PC-3 (cell line): ENCODE results near the gene PELI2. TPM values are rescaled to one million over a fixed set of nuclear protein-coding genes. Genes with fewer than 3 reads are reported as not detected.

Experiments used
- ATAC-seq: fragments of 200-7000 bp; cut with Tn5 transposase; 2 replicates; pipeline ENCODE4 v1.9.1; 2020; ENCODE audit warnings: mild to moderate bottlenecking, moderate library complexity
- BruUV-seq: library from RNA; stranded (reverse); fragments of 400-500 nt; replicated peaks from 2 replicates; lab custom pipeline; 2021; lab: Mats Ljungman, UMichigan
- CTCF ChIA-PET: fragments of 300-600 bp; sonication (Branson Sonifier 250); formaldehyde crosslinking; loops from one replicate; lab custom pipeline; 2022; ENCODE audit warnings: antibody characterized with exemption; lab: Charles Lee
- POLR2A ChIA-PET: fragments of 300-600 bp; sonication (Branson Sonifier 250); formaldehyde crosslinking; loops from one replicate; lab custom pipeline; 2022; ENCODE audit warnings: antibody characterized with exemption; ENCODE audit not compliant: unreplicated experiment; lab: Charles Lee
- DNase-seq: peaks from one replicate; pipeline ENCODE4 v3.0.0-alpha.2; 2015
- H2AFZ ChIP-seq: fragments of 300-600 bp; sonication (generic); 2 replicates; pipeline ENCODE4 v1.6.0; 2016; ENCODE audit warnings: antibody characterized with exemption, low read length
- H3F3A ChIP-seq: fragments of 300-600 bp; sonication (generic); one replicate; pipeline ENCODE4 v1.6.0; 2017; ENCODE audit warnings: antibody characterized with exemption, low read length, control low read depth, mild to moderate bottlenecking; ENCODE audit not compliant: unreplicated experiment
- H3K27ac ChIP-seq: fragments of 300-600 bp; sonication (generic); 2 replicates; pipeline ENCODE4 v1.5.1; 2016; ENCODE audit warnings: mild to moderate bottlenecking, low read length
- H3K27me3 ChIP-seq: fragments of 300-600 bp; sonication (generic); 2 replicates; pipeline ENCODE4 v1.6.1; 2016; ENCODE audit warnings: low read length, mixed read lengths
- H3K36me3 ChIP-seq: fragments of 300-600 bp; sonication (generic); 2 replicates; pipeline ENCODE4 v1.6.1; 2016; ENCODE audit warnings: low read depth, mixed run types, low read length, mixed read lengths
- H3K4me1 ChIP-seq: fragments of 300-600 bp; sonication (generic); 2 replicates; pipeline ENCODE4 v1.5.1; 2016; ENCODE audit warnings: low read length; ENCODE audit not compliant: insufficient read depth
- H3K4me2 ChIP-seq: fragments of 300-600 bp; sonication (generic); 2 replicates; pipeline ENCODE4 v1.6.0; 2016; ENCODE audit warnings: low read length
- H3K4me3 ChIP-seq: fragments of 300-600 bp; sonication (generic); 2 replicates; pipeline ENCODE4 v1.5.1; 2016; ENCODE audit warnings: mild to moderate bottlenecking, low read length, mixed read lengths
- H3K79me2 ChIP-seq: fragments of 300-600 bp; sonication (generic); 2 replicates; pipeline ENCODE4 v1.6.1; 2017; ENCODE audit warnings: low read length, mixed read lengths
- H3K9ac ChIP-seq: fragments of 300-600 bp; sonication (generic); 2 replicates; pipeline ENCODE4 v1.6.0; 2016; ENCODE audit warnings: mild to moderate bottlenecking, low read length
- H3K9me2 ChIP-seq: fragments of 300-600 bp; sonication (generic); replicated peaks from 2 replicates; pipeline ENCODE4 v1.6.1; 2016; ENCODE audit warnings: mixed run types, low read length, mixed read lengths
- H3K9me3 ChIP-seq: fragments of 300-600 bp; sonication (generic); 2 replicates; pipeline ENCODE4 v1.6.1; 2016; ENCODE audit warnings: low read length, mixed read lengths
- H4K20me1 ChIP-seq: fragments of 300-600 bp; sonication (generic); 2 replicates; pipeline ENCODE4 v1.6.1; 2016; ENCODE audit warnings: low read length, mixed read lengths
- EZH2 ChIP-seq: fragments of 300-600 bp; sonication (generic); IDR thresholded peaks from one replicate; pipeline ENCODE4 v1.6.1; 2017; ENCODE audit warnings: antibody characterized with exemption, mild to moderate bottlenecking, low read length; ENCODE audit not compliant: unreplicated experiment
- EZH2phosphoT487 ChIP-seq: fragments of 300-600 bp; sonication (generic); IDR thresholded peaks from 2 replicates; pipeline ENCODE4 v1.6.1; 2018; ENCODE audit warnings: mild to moderate bottlenecking, antibody characterized with exemption, low read length, borderline replicate concordance
- intact Hi-C: fragments of 100-400 bp; cut with micrococcal nuclease; formaldehyde crosslinking; loops from 2 replicates; pipeline ENCODE4 v1.9.0; 2023
- total RNA-seq: library from RNA; depleted of rRNA; stranded (reverse); fragments of >200 nt; gene quantifications from 2 replicates; pipeline ENCODE4 v1.2.3, GENCODE V29; 2014
- TF ChIP-seq, protein P1 (sequence below): fragments of 300-600 bp; sonication (generic); conservative IDR thresholded peaks from 2 replicates; pipeline ENCODE4 v1.5.1; 2017; ENCODE audit warnings: antibody characterized with exemption, low read depth, mild to moderate bottlenecking, low read length

PELI2 gene
- total RNA-seq, 1 experiment from 2014 or later, result 0.11 TPM

GRCh38 chr14:56183631-56184157 lies 65.5 kb downstream of the PELI2 start:
- DNase-seq (no peak), ATAC-seq (no peak)
- H3K27me3 ChIP-seq, result peaks cover 64% of the 10 kb centered on the region
- ChIA-PET CTCF (no interaction called here), POLR2A (no interaction called here)
- H3K79me2 ChIP-seq, result no peaks in the 10 kb centered on the region
- intact Hi-C loops, result no loop called here
- H4K20me1 ChIP-seq, result no peaks in the 10 kb centered on the region
- TF ChIP-seq, protein P1, sequence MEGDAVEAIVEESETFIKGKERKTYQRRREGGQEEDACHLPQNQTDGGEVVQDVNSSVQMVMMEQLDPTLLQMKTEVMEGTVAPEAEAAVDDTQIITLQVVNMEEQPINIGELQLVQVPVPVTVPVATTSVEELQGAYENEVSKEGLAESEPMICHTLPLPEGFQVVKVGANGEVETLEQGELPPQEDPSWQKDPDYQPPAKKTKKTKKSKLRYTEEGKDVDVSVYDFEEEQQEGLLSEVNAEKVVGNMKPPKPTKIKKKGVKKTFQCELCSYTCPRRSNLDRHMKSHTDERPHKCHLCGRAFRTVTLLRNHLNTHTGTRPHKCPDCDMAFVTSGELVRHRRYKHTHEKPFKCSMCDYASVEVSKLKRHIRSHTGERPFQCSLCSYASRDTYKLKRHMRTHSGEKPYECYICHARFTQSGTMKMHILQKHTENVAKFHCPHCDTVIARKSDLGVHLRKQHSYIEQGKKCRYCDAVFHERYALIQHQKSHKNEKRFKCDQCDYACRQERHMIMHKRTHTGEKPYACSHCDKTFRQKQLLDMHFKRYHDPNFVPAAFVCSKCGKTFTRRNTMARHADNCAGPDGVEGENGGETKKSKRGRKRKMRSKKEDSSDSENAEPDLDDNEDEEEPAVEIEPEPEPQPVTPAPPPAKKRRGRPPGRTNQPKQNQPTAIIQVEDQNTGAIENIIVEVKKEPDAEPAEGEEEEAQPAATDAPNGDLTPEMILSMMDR, result no peak
- no peak for TF ChIP-seq EZH2phosphoT487
- TF ChIP-seq EZH2, result no peak
- no peak overlapping the region for H3K27ac ChIP-seq
- no peak overlapping the region for H3K4me3 ChIP-seq
- H3K4me2 ChIP-seq, result no peak overlapping the region
- no peaks in the 10 kb centered on the region for H3K4me1 ChIP-seq
- no peaks in the 10 kb centered on the region for H3K9me2 ChIP-seq
- H3K36me3 ChIP-seq, result no peaks in the 10 kb centered on the region
- no peak overlapping the region for H2AFZ ChIP-seq
- H3K9me3 ChIP-seq, result no peaks in the 10 kb centered on the region
- no TSS peak for BruUV-seq
- no peak overlapping the region for H3K9ac ChIP-seq
- H3F3A ChIP-seq, result no peaks in the 10 kb centered on the region

- Histone ChIP-seq H3K9ac (no peak overlapping the region), H3K4me1 (no peaks in the 10 kb centered on the region), H3K4me2 (no peak overlapping the region), H3K36me3 (no peaks in the 10 kb centered on the region), H3K4me3 (no peak overlapping the region), H3K9me2 (no peaks in the 10 kb centered on the region), H3K27me3 (peaks cover 44% of the 10 kb centered on the region), H3K27ac (no peak overlapping the region), H3K79me2 (no peaks in the 10 kb centered on the region), H3F3A (no peaks in the 10 kb centered on the region), H4K20me1 (no peaks in the 10 kb centered on the region), H2AFZ (no peak overlapping the region), H3K9me3 (no peaks in the 10 kb centered on the region)
- TF ChIP-seq, protein P1, result no peak
- TF ChIP-seq EZH2phosphoT487 (no peak), EZH2 (no peak)
- ATAC-seq (no peak), DNase-seq (no peak)
- ChIA-PET POLR2A (no interaction called here), CTCF (no interaction called here)
- intact Hi-C loops, result no loop called here
- no TSS peak for BruUV-seq
Observed at GRCh38 chr14:56185992-56186391, 67.8 kb downstream of the PELI2 start.

DNA sequence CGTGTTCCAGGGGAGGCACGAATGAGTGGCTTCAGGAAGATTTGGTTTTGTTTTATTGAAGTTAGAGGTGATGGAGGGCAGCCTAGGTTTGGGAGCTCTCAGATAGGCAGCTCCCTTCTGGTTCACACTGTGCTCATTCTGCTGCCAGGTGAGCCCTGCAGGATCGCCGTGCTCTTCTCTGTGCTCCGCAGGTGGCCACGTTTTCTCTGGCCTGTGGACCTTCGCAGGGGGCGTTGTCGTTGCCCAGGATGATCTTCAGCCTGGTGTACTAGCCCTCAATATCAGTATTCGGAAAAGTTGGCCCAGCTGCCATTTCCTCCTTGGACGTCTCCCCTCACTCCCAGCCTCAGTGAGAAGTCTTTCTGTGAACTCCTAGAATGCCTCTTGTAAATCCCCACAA lies 69.5 kb downstream of the PELI2 start:
- Histone ChIP-seq H2AFZ (no peak overlapping the region), H3K27ac (no peak overlapping the region), H3F3A (no peaks in the 10 kb centered on the region), H3K36me3 (no peaks in the 10 kb centered on the region), H4K20me1 (no peaks in the 10 kb centered on the region), H3K9me2 (no peaks in the 10 kb centered on the region), H3K9ac (no peak overlapping the region), H3K9me3 (no peaks in the 10 kb centered on the region), H3K79me2 (no peaks in the 10 kb centered on the region), H3K4me1 (no peaks in the 10 kb centered on the region), H3K4me2 (no peak overlapping the region), H3K27me3 (peaks cover 52% of the 10 kb centered on the region), H3K4me3 (no peak overlapping the region)
- POLR2A ChIA-PET, result no interaction called here
- intact Hi-C loops, result no loop called here
- CTCF ChIA-PET, result no interaction called here
- DNase-seq (no peak), ATAC-seq (no peak)
- BruUV-seq, result no TSS peak
- TF ChIP-seq, protein P1, result no peak
- TF ChIP-seq EZH2phosphoT487, result no peak
- no peak for TF ChIP-seq EZH2
